B cell (primary cell): Measurements from ENCODE around the gene PRKAG2. TPM values are rescaled to one million over a fixed set of nuclear protein-coding genes. Genes with fewer than 3 reads are reported as not detected.

ENCODE experiments used
- ATAC-seq: fragments of 200-7000 bp; cut with Tn5 transposase; one replicate; pipeline ENCODE4 v1.10.0; 2021; ENCODE audit warnings: low read depth, mild to moderate bottlenecking, moderate number of reproducible peaks, moderate library complexity
- CTCF ChIA-PET: fragments of 350-600 bp; sonication (Branson Sonifier 250); formaldehyde crosslinking; loops from one replicate; lab custom pipeline; 2021; ENCODE audit warnings: antibody characterized with exemption, inconsistent platforms; lab: Charles Lee
- POLR2A ChIA-PET: fragments of 350-600 bp; sonication (Branson Sonifier 250); formaldehyde crosslinking; loops from one replicate; lab custom pipeline; 2021; ENCODE audit warnings: antibody characterized with exemption; lab: Charles Lee
- DNase-seq: peaks from one replicate; pipeline ENCODE4 v3.0.0; 2013
- H2AFZ ChIP-seq: 2 replicates; pipeline ENCODE4 v1.6.1; 2012; ENCODE audit warnings: mild to moderate bottlenecking, low read depth, low read length; ENCODE audit not compliant: insufficient read depth, poor library complexity, severe bottlenecking
- H3K27ac ChIP-seq, 2 donors: 1 replicate in 1 of 2; 2 replicates in 1 of 2; pipeline ENCODE4 v1.5.1; 2012 to 2013; ENCODE audit warnings: low read length in 2 of 2, mild to moderate bottlenecking in 2 of 2, moderate library complexity in 1 of 2
- H3K27me3 ChIP-seq, 4 experiments: fragments of 200-600 bp in 1 of 4; sonication (generic) in 1 of 4; replicated peaks in 1 of 4; 1 replicate in 2 of 4; 2 replicates in 2 of 4; pipeline versions ENCODE4 v1.6.1 to v1.7.0; 2013 to 2016; ENCODE audit warnings: low read length in 3 of 4, mild to moderate bottlenecking in 2 of 4, mixed read lengths in 1 of 4, moderate library complexity in 1 of 4; ENCODE audit not compliant: insufficient read depth in 4 of 4, control insufficient read depth in 3 of 4; ENCODE audit errors: control extremely low read depth in 1 of 4
- H3K36me3 ChIP-seq, 2 experiments: replicated peaks in 1 of 2; 1 replicate in 1 of 2; 2 replicates in 1 of 2; pipeline versions ENCODE4 v1.6.1 to v1.7.1; 2013; ENCODE audit warnings: low read length in 1 of 2; ENCODE audit not compliant: insufficient read depth in 2 of 2, control insufficient read depth in 1 of 2; ENCODE audit errors: control extremely low read depth in 1 of 2, extremely low read depth in 1 of 2
- H3K4me1 ChIP-seq, 2 donors: fragments of 200-600 bp in 1 of 2; sonication (generic) in 1 of 2; 1 replicate in 1 of 2; 2 replicates in 1 of 2; pipeline versions ENCODE4 v1.5.1 to v1.6.1; 2013 to 2017; ENCODE audit warnings: low read length in 2 of 2; ENCODE audit not compliant: control insufficient read depth in 2 of 2, insufficient read depth in 2 of 2
- H3K4me2 ChIP-seq: replicated peaks from 2 replicates; pipeline ENCODE3; 2012; ENCODE audit warnings: mild to moderate bottlenecking, low read depth, low read length; ENCODE audit not compliant: poor library complexity, severe bottlenecking
- H3K4me3 ChIP-seq, 5 experiments: fragments of 200-600 bp in 1 of 5; sonication (generic) in 1 of 5; 1 replicate in 3 of 5; 2 replicates in 2 of 5; pipeline versions ENCODE4 v1.5.1 to v1.7.0; 2011 to 2016; ENCODE audit warnings: low read length in 4 of 5, mild to moderate bottlenecking in 4 of 5, low read depth in 2 of 5, control low read depth in 1 of 5, moderate library complexity in 1 of 5; ENCODE audit not compliant: insufficient read depth in 1 of 5; ENCODE audit errors: control extremely low read depth in 1 of 5, extremely low read depth in 1 of 5
- H3K79me2 ChIP-seq: fragments of 200-600 bp; sonication (generic); one replicate; pipeline ENCODE4 v1.6.0; 2016; ENCODE audit warnings: low read length; ENCODE audit not compliant: control insufficient read depth, insufficient read depth
- H3K9ac ChIP-seq: fragments of 200-600 bp; sonication (generic); 2 replicates; pipeline ENCODE4 v1.6.1; 2017; ENCODE audit warnings: mild to moderate bottlenecking, low read length, moderate library complexity
- H3K9me3 ChIP-seq, 3 donors: one replicate each; pipeline versions ENCODE4 v1.6.1 to v1.7.1; 2013; ENCODE audit warnings: low read length in 2 of 3; ENCODE audit not compliant: control insufficient read depth in 2 of 3, insufficient read depth in 1 of 3; ENCODE audit errors: control extremely low read depth in 1 of 3
- H4K20me1 ChIP-seq: 2 replicates; pipeline ENCODE4 v1.6.0; 2012; ENCODE audit warnings: mild to moderate bottlenecking, low read length; ENCODE audit not compliant: insufficient read depth, control insufficient read depth, poor library complexity, severe bottlenecking
- H3K27ac Mint-ChIP-seq: one replicate; pipeline ENCODE4 v1.8.0; 2021; ENCODE audit warnings: mixed read lengths
- H3K27me3 Mint-ChIP-seq: one replicate; pipeline ENCODE4 v1.8.0; 2021; ENCODE audit warnings: mixed read lengths
- H3K4me1 Mint-ChIP-seq: one replicate; pipeline ENCODE4 v1.8.0; 2021; ENCODE audit warnings: mixed read lengths
- H3K4me3 Mint-ChIP-seq: one replicate; pipeline ENCODE4 v1.8.0; 2021; ENCODE audit warnings: mixed read lengths
- H3K9me3 Mint-ChIP-seq: one replicate; pipeline ENCODE4 v1.8.0; 2022; ENCODE audit warnings: mixed read lengths; ENCODE audit not compliant: insufficient read depth
- EZH2 ChIP-seq: IDR thresholded peaks from 2 replicates; pipeline ENCODE4 v1.6.1; 2012; ENCODE audit warnings: borderline replicate concordance, low read depth, mild to moderate bottlenecking, moderate library complexity, low read length; ENCODE audit not compliant: insufficient read depth, poor library complexity, severe bottlenecking
- WGBS: methylation state at CpG from one replicate; pipeline ENCODE4 v1.1.5; 2013; ENCODE audit warnings: missing lambda C conversion rate; ENCODE audit not compliant: insufficient coverage; 5-methylcytosine and 5-hydroxymethylcytosine counted together
- intact Hi-C: fragments of 100-400 bp; cut with micrococcal nuclease; formaldehyde crosslinking; loops from one replicate; pipeline ENCODE4 v1.10.0; 2022
- polyA plus RNA-seq: library from polyadenylated mRNA; depleted of rRNA; stranded (reverse); fragments of >200 nt; gene quantifications from 2 replicates; pipeline ENCODE4 v1.2.3, GENCODE V29; 2012
- total RNA-seq, 2 donors: library from RNA; stranded (reverse); fragments of 120-200 nt in 1 of 2; gene quantifications; 1 replicate in 1 of 2; 2 replicates in 1 of 2; pipeline versions ENCODE4 v1.2.3 to v1.2.4, GENCODE V29; 2013 to 2022
- TF ChIP-seq, protein P1 (sequence below): fragments of 200-600 bp; IDR thresholded peaks from one replicate; pipeline ENCODE4 v1.8.0; 2022; ENCODE audit warnings: antibody characterized with exemption, mild to moderate bottlenecking

The PRKAG2 gene
- total and polyA plus RNA-seq, 2 donors (not counting 1 experiment from before 2014, with no cell fraction given) = 22.1 to 56.3 TPM

DNA sequence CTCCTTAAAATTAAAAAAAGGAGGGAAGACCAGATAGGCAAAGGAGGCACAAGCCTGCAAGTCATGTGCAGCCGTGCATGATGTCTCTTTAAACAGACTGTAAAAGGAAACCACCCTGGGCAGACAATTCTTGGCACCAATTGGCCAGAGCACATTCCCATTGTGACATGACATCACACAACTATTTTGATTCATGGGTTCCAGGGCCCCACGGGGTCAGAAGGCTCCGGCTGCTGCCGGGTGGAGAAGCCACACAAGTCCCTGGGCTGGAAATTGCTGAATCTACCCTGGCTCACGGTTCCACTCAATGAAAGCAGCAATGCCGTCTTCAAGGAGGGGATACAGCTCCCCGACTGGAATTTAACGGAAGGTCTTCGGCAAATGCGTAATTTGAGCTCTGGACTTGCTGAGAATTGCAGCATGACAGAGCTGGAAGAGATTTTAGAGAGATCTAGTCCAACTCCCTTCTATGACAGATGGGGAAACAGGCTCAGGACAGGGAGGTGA is 140.5 kb downstream of the PRKAG2 start:
- intact Hi-C loops = no loop called here
- no peaks in the 10 kb centered on the region for H3K4me1 ChIP-seq
- no peak overlapping the region for H3K9ac ChIP-seq
- peaks cover 11% of the 10 kb centered on the region for H3K4me1 Mint-ChIP-seq
- peaks cover 0 to 5% (median 0%) of the 10 kb centered on the region in 3 donors for H3K9me3 ChIP-seq
- H3K4me3 ChIP-seq = no peak overlapping the region
- H3K27me3 ChIP-seq = no peaks in the 10 kb centered on the region
- H3K27ac ChIP-seq = no peak overlapping the region
- H4K20me1 ChIP-seq = peaks cover 10% of the 10 kb centered on the region
- no peak for ATAC-seq
- no peak overlapping the region for H3K4me2 ChIP-seq
- ChIA-PET POLR2A (no interaction called here), CTCF (interaction anchor here (3.1 kb wide), 1 partner anchor 23 kb away, joined by 18 read pairs; no protein-coding TSS in a partner anchor)
- no peaks in the 10 kb centered on the region for H3K79me2 ChIP-seq
- no peak overlapping the region for H2AFZ ChIP-seq
- H3K4me3 Mint-ChIP-seq = no peak overlapping the region
- WGBS = 6% methylated on average over 5 of the region's 10 CpGs
- DNase-seq = no peak
- H3K27ac Mint-ChIP-seq = no peak overlapping the region
- no peaks in the 10 kb centered on the region for H3K27me3 Mint-ChIP-seq
- TF ChIP-seq EZH2 = no peak
- TF ChIP-seq, protein P1, sequence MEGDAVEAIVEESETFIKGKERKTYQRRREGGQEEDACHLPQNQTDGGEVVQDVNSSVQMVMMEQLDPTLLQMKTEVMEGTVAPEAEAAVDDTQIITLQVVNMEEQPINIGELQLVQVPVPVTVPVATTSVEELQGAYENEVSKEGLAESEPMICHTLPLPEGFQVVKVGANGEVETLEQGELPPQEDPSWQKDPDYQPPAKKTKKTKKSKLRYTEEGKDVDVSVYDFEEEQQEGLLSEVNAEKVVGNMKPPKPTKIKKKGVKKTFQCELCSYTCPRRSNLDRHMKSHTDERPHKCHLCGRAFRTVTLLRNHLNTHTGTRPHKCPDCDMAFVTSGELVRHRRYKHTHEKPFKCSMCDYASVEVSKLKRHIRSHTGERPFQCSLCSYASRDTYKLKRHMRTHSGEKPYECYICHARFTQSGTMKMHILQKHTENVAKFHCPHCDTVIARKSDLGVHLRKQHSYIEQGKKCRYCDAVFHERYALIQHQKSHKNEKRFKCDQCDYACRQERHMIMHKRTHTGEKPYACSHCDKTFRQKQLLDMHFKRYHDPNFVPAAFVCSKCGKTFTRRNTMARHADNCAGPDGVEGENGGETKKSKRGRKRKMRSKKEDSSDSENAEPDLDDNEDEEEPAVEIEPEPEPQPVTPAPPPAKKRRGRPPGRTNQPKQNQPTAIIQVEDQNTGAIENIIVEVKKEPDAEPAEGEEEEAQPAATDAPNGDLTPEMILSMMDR = no peak
- H3K9me3 Mint-ChIP-seq = no peaks in the 10 kb centered on the region
- peaks cover 0 to 2% of the 10 kb centered on the region in 2 experiments for H3K36me3 ChIP-seq

DNA sequence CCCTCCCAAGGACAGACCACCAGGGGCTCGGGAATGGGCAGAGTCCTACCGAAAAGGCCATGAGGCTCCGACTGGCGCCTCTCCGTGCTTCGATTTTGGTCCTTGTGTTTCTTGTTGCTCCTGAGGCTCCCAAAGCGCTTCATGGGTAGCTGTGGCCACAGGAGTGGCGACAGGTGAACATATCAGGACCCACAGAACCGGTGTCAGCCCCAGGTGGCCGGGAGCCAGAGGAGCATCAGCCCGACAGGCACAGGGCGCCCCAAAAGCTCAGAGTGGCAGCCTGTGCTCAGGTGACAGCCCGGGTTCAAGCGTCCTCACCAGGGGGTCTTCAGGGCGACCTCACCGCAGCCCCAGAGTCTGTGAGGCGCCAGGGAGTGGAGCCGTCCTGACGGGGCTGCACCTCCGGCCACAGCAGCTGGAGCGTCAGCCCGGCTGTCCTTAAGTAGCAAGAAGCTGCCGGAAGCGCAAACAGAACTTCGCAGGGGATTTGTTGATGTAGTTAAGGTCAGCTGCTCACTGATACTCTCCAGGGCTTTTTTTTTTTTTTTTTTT is 141.0 kb downstream of the PRKAG2 start:
- no peak for DNase-seq
- Histone ChIP-seq H3K4me2 (no peak overlapping the region), H3K9ac (no peak overlapping the region), H2AFZ (no peak overlapping the region), H3K4me1 (no peaks in the 10 kb centered on the region), H3K27ac (no peak overlapping the region), H3K27me3 (no peaks in the 10 kb centered on the region), H3K79me2 (no peaks in the 10 kb centered on the region), H3K9me3 (peaks cover 0 to 5% (median 0%) of the 10 kb centered on the region in 3 donors), H4K20me1 (peaks cover 10% of the 10 kb centered on the region), H3K36me3 (peaks cover 0 to 2% of the 10 kb centered on the region in 2 experiments), H3K4me3 (no peak overlapping the region)
- no peak overlapping the region for H3K27ac Mint-ChIP-seq
- POLR2A ChIA-PET = no interaction called here
- 90% methylated on average over 22 of the region's 25 CpGs for WGBS
- H3K9me3 Mint-ChIP-seq = no peaks in the 10 kb centered on the region
- no peak overlapping the region for H3K4me3 Mint-ChIP-seq
- H3K4me1 Mint-ChIP-seq = peaks cover 11% of the 10 kb centered on the region
- intact Hi-C loops = no loop called here
- TF ChIP-seq, protein P1 = no peak
- TF ChIP-seq EZH2 = no peak
- CTCF ChIA-PET = interaction anchor here (3.1 kb wide), 1 partner anchor 24 kb away, joined by 18 read pairs; no protein-coding TSS in a partner anchor
- no peak for ATAC-seq
- H3K27me3 Mint-ChIP-seq = no peaks in the 10 kb centered on the region
